Activated naive CD4-positive, alpha-beta T cell treated with anti-CD3 and anti-CD28 coated beads, Interleukin-2, amount 50 U/mL, for 72 hours (primary cell): ENCODE data around the gene MICAL3. TPM values are rescaled to one million over a fixed set of nuclear protein-coding genes. Genes with fewer than 3 reads are reported as not detected.

Source experiments
- ATAC-seq, 2 donors: fragments of 150-1000 bp; cut with Tn5 transposase; 2 replicates each; pipeline ENCODE4 v1.10.0; 2021; ENCODE audit warnings: mild to moderate bottlenecking in 2 of 2, moderate library complexity in 2 of 2
- DNase-seq, 2 donors: peaks; one replicate each; pipeline ENCODE4 v3.0.0; 2021 to 2022; ENCODE audit warnings: low spot score in 2 of 2
- H3K27ac Mint-ChIP-seq, 2 donors: one replicate each; pipeline ENCODE4 v1.8.0; 2022; ENCODE audit warnings: mild to moderate bottlenecking in 2 of 2, mixed read lengths in 2 of 2
- H3K36me3 Mint-ChIP-seq, 2 donors: one replicate each; pipeline ENCODE4 v1.8.0; 2022; ENCODE audit warnings: mixed read lengths in 2 of 2
- H3K9me3 Mint-ChIP-seq, 2 donors: one replicate each; pipeline ENCODE4 v1.8.0; 2022; ENCODE audit warnings: mixed read lengths in 2 of 2
- total RNA-seq, 2 donors: library from RNA; stranded (reverse); gene quantifications; one replicate each; pipeline ENCODE4 v1.2.3, GENCODE V29; 2022

MICAL3 gene
- total RNA-seq, 2 donors from 2014 or later = 19.5 to 30.2 TPM

- no peak for ATAC-seq
- H3K9me3 Mint-ChIP-seq = no peaks in the 10 kb centered on the region
- no peak for DNase-seq
- no peak overlapping the region for H3K27ac Mint-ChIP-seq
- no peaks in the 10 kb centered on the region for H3K36me3 Mint-ChIP-seq
These were observed 189.1 kb downstream of the MICAL3 start for GRCh38 chr22:17835256-17835655.

- no peak for ATAC-seq
- Mint-ChIP-seq H3K36me3 (no peaks in the 10 kb centered on the region), H3K9me3 (no peaks in the 10 kb centered on the region), H3K27ac (no peak overlapping the region)
- DNase-seq = no peak
These were observed 190.9 kb downstream of the MICAL3 start for GRCh38 chr22:17833489-17833888.

- Mint-ChIP-seq H3K9me3 (no peaks in the 10 kb centered on the region), H3K27ac (no peak overlapping the region), H3K36me3 (no peaks in the 10 kb centered on the region)
- no peak for ATAC-seq
- DNase-seq = no peak
These were observed 191.7 kb downstream of the MICAL3 start for GRCh38 chr22:17832665-17833064.

- H3K27ac Mint-ChIP-seq = no peak overlapping the region
- H3K36me3 Mint-ChIP-seq = no peaks in the 10 kb centered on the region
- no peak for ATAC-seq
- DNase-seq = no peak
- no peaks in the 10 kb centered on the region for H3K9me3 Mint-ChIP-seq
These were observed 192.7 kb downstream of the MICAL3 start for GRCh38 chr22:17831501-17832251.

- Mint-ChIP-seq H3K27ac (no peak overlapping the region), H3K36me3 (no peaks in the 10 kb centered on the region), H3K9me3 (no peaks in the 10 kb centered on the region)
- ATAC-seq = peak; percentile 91 to 95
- peak; percentile 77 to 87 for DNase-seq
These were observed 194.1 kb downstream of the MICAL3 start for GRCh38 chr22:17830043-17830961.

GRCh38 chr22:17829695-17830042 lies 194.7 kb downstream of the MICAL3 start:
- ATAC-seq (no peak), DNase-seq (no peak)
- Mint-ChIP-seq H3K9me3 (no peaks in the 10 kb centered on the region), H3K27ac (peak overlapping the region in 1 of 2 donors; percentile 36), H3K36me3 (no peaks in the 10 kb centered on the region)

GRCh38 chr22:17828502-17829080 lies 195.8 kb downstream of the MICAL3 start:
- no peak for ATAC-seq
- H3K9me3 Mint-ChIP-seq = no peaks in the 10 kb centered on the region
- peak overlapping the region in 1 of 2 donors; percentile 14 for H3K27ac Mint-ChIP-seq
- H3K36me3 Mint-ChIP-seq = no peaks in the 10 kb centered on the region
- DNase-seq = no peak

GRCh38 chr22:17827466-17827865 lies 196.9 kb downstream of the MICAL3 start:
- ATAC-seq = no peak
- DNase-seq = no peak
- Mint-ChIP-seq H3K36me3 (no peaks in the 10 kb centered on the region), H3K9me3 (no peaks in the 10 kb centered on the region), H3K27ac (no peak overlapping the region)

GRCh38 chr22:17825876-17826550 lies 198.3 kb downstream of the MICAL3 start:
- no peak for DNase-seq
- peak overlapping the region in 1 of 2 donors; percentile 79 for H3K27ac Mint-ChIP-seq
- H3K36me3 Mint-ChIP-seq = no peaks in the 10 kb centered on the region
- ATAC-seq = no peak
- no peaks in the 10 kb centered on the region for H3K9me3 Mint-ChIP-seq

GRCh38 chr22:17824457-17824856 lies 199.9 kb downstream of the MICAL3 start:
- no peak for ATAC-seq
- Mint-ChIP-seq H3K27ac (no peak overlapping the region), H3K36me3 (no peaks in the 10 kb centered on the region), H3K9me3 (no peaks in the 10 kb centered on the region)
- DNase-seq = no peak

- H3K27ac Mint-ChIP-seq = no peak overlapping the region
- H3K9me3 Mint-ChIP-seq = no peaks in the 10 kb centered on the region
- DNase-seq = no peak
- no peaks in the 10 kb centered on the region for H3K36me3 Mint-ChIP-seq
- no peak for ATAC-seq
These were observed 200.4 kb downstream of the MICAL3 start for GRCh38 chr22:17823964-17824363.

GRCh38 chr22:17823226-17823625 lies 201.1 kb downstream of the MICAL3 start:
- DNase-seq (no peak), ATAC-seq (no peak)
- no peaks in the 10 kb centered on the region for H3K9me3 Mint-ChIP-seq
- H3K36me3 Mint-ChIP-seq = no peaks in the 10 kb centered on the region
- H3K27ac Mint-ChIP-seq = no peak overlapping the region

GRCh38 chr22:17822087-17822486 lies 202.3 kb downstream of the MICAL3 start:
- Mint-ChIP-seq H3K9me3 (no peaks in the 10 kb centered on the region), H3K27ac (no peak overlapping the region), H3K36me3 (no peaks in the 10 kb centered on the region)
- no peak for ATAC-seq
- DNase-seq = no peak

- ATAC-seq = peak; percentile 26 to 51
- Mint-ChIP-seq H3K9me3 (no peaks in the 10 kb centered on the region), H3K27ac (no peak overlapping the region), H3K36me3 (no peaks in the 10 kb centered on the region)
- no peak for DNase-seq
These were observed 203.4 kb downstream of the MICAL3 start for GRCh38 chr22:17820879-17821439.

- no peak overlapping the region for H3K27ac Mint-ChIP-seq
- H3K9me3 Mint-ChIP-seq = no peaks in the 10 kb centered on the region
- DNase-seq (no peak), ATAC-seq (no peak)
- H3K36me3 Mint-ChIP-seq = no peaks in the 10 kb centered on the region
These were observed 205.7 kb downstream of the MICAL3 start for GRCh38 chr22:17818649-17819048.

- H3K36me3 Mint-ChIP-seq = no peaks in the 10 kb centered on the region
- no peaks in the 10 kb centered on the region for H3K9me3 Mint-ChIP-seq
- H3K27ac Mint-ChIP-seq = no peak overlapping the region
- DNase-seq (no peak), ATAC-seq (no peak)
These were observed 206.2 kb downstream of the MICAL3 start for GRCh38 chr22:17818180-17818579.
